IPS DF 6.9 (cell line): ENCODE measurements around the gene GLT6D1.

ENCODE experiments used
- DNase-seq: peaks from one replicate; pipeline ENCODE4 v3.0.0-alpha.2; 2013; ENCODE audit warnings: low read depth, low spot score
- H3K27ac ChIP-seq: one replicate; pipeline ENCODE4 v1.5.1; 2013; ENCODE audit warnings: low read length, control low read depth
- H3K27me3 ChIP-seq: 2 replicates; pipeline ENCODE4 v1.6.1; 2013; ENCODE audit warnings: mild to moderate bottlenecking, low read length; ENCODE audit not compliant: control insufficient read depth, insufficient read depth
- H3K36me3 ChIP-seq: 2 replicates; pipeline ENCODE4 v1.6.1; 2013; ENCODE audit warnings: low read length; ENCODE audit not compliant: control insufficient read depth, insufficient read depth
- H3K4me1 ChIP-seq: 2 replicates; pipeline ENCODE4 v1.6.1; 2013; ENCODE audit warnings: low read length; ENCODE audit not compliant: control insufficient read depth, insufficient read depth
- H3K4me3 ChIP-seq: 2 replicates; pipeline ENCODE4 v1.5.1; 2013; ENCODE audit warnings: mild to moderate bottlenecking, low read length
- H3K9me3 ChIP-seq: 2 replicates; pipeline ENCODE4 v1.6.1; 2013; ENCODE audit warnings: low read length, inconsistent platforms; ENCODE audit not compliant: control insufficient read depth, insufficient read depth
- WGBS: extraction: QIAGEN DNeasy Blood & Tissue Kit; methylation state at CpG from one replicate; pipeline ENCODE4 v1.1.7; 2013; ENCODE audit warnings: mixed read lengths, missing lambda C conversion rate; ENCODE audit not compliant: insufficient read length, insufficient coverage; 5-methylcytosine and 5-hydroxymethylcytosine counted together

GLT6D1 gene

GRCh38 chr9:135591506-135592330 is 47.6 kb downstream of the GLT6D1 start:
- Histone ChIP-seq H3K36me3 (no peaks in the 10 kb centered on the region), H3K4me1 (no peaks in the 10 kb centered on the region), H3K27me3 (no peaks in the 10 kb centered on the region), H3K4me3 (no peak overlapping the region), H3K9me3 (no peaks in the 10 kb centered on the region), H3K27ac (no peak overlapping the region)
- no CpG with 5 or more reads among the region's 22 CpGs for WGBS
- no peak for DNase-seq

- DNase-seq: no peak
- no CpG with 5 or more reads among the region's 25 CpGs for WGBS
- no peak overlapping the region for H3K27ac ChIP-seq
- H3K27me3 ChIP-seq: no peaks in the 10 kb centered on the region
- H3K36me3 ChIP-seq: no peaks in the 10 kb centered on the region
- H3K4me1 ChIP-seq: no peaks in the 10 kb centered on the region
- H3K4me3 ChIP-seq: no peak overlapping the region
- H3K9me3 ChIP-seq: no peaks in the 10 kb centered on the region
Measured at GRCh38 chr9:135590486-135591079, 48.8 kb downstream of the GLT6D1 start.

- no peak for DNase-seq
- Histone ChIP-seq H3K4me1 (no peaks in the 10 kb centered on the region), H3K27ac (no peak overlapping the region), H3K9me3 (no peaks in the 10 kb centered on the region), H3K27me3 (no peaks in the 10 kb centered on the region), H3K36me3 (no peaks in the 10 kb centered on the region), H3K4me3 (no peak overlapping the region)
- no CpG with 5 or more reads among the region's 15 CpGs for WGBS
Measured at GRCh38 chr9:135589596-135590485, 49.5 kb downstream of the GLT6D1 start.

GRCh38 chr9:135588886-135589595 is 50.3 kb downstream of the GLT6D1 start:
- WGBS: no CpG with 5 or more reads among the region's 20 CpGs
- H3K36me3 ChIP-seq: no peaks in the 10 kb centered on the region
- H3K4me3 ChIP-seq: no peak overlapping the region
- DNase-seq: no peak
- H3K27ac ChIP-seq: no peak overlapping the region
- no peaks in the 10 kb centered on the region for H3K4me1 ChIP-seq
- H3K27me3 ChIP-seq: no peaks in the 10 kb centered on the region
- H3K9me3 ChIP-seq: no peaks in the 10 kb centered on the region

GRCh38 chr9:135588371-135588770 is 51.0 kb downstream of the GLT6D1 start:
- Histone ChIP-seq H3K4me1 (no peaks in the 10 kb centered on the region), H3K4me3 (no peak overlapping the region), H3K27ac (no peak overlapping the region), H3K9me3 (no peaks in the 10 kb centered on the region), H3K27me3 (no peaks in the 10 kb centered on the region), H3K36me3 (no peaks in the 10 kb centered on the region)
- DNase-seq: no peak
- WGBS: no CpG with 5 or more reads among the region's 9 CpGs

- Histone ChIP-seq H3K27me3 (no peaks in the 10 kb centered on the region), H3K4me1 (no peaks in the 10 kb centered on the region), H3K27ac (no peak overlapping the region), H3K9me3 (no peaks in the 10 kb centered on the region), H3K36me3 (no peaks in the 10 kb centered on the region), H3K4me3 (no peak overlapping the region)
- no CpG with 5 or more reads among the region's 7 CpGs for WGBS
- no peak for DNase-seq
Measured at GRCh38 chr9:135587658-135588057, 51.7 kb downstream of the GLT6D1 start.

GRCh38 chr9:135586601-135587109 is 52.7 kb downstream of the GLT6D1 start:
- H3K4me1 ChIP-seq: no peaks in the 10 kb centered on the region
- no peak for DNase-seq
- H3K9me3 ChIP-seq: no peaks in the 10 kb centered on the region
- no peak overlapping the region for H3K27ac ChIP-seq
- no peak overlapping the region for H3K4me3 ChIP-seq
- no peaks in the 10 kb centered on the region for H3K36me3 ChIP-seq
- no CpG with 5 or more reads among the region's 15 CpGs for WGBS
- no peaks in the 10 kb centered on the region for H3K27me3 ChIP-seq

- WGBS: no CpG with 5 or more reads among the region's 16 CpGs
- Histone ChIP-seq H3K4me3 (no peak overlapping the region), H3K36me3 (no peaks in the 10 kb centered on the region), H3K4me1 (no peaks in the 10 kb centered on the region), H3K27me3 (no peaks in the 10 kb centered on the region), H3K27ac (no peak overlapping the region), H3K9me3 (no peaks in the 10 kb centered on the region)
- DNase-seq: no peak
Measured at GRCh38 chr9:135584934-135585333, 54.4 kb downstream of the GLT6D1 start.

- H3K4me3 ChIP-seq: no peak overlapping the region
- no peak for DNase-seq
- H3K27ac ChIP-seq: no peak overlapping the region
- H3K9me3 ChIP-seq: no peaks in the 10 kb centered on the region
- H3K4me1 ChIP-seq: no peaks in the 10 kb centered on the region
- no peaks in the 10 kb centered on the region for H3K27me3 ChIP-seq
- no CpG with 5 or more reads among the region's 5 CpGs for WGBS
- H3K36me3 ChIP-seq: no peaks in the 10 kb centered on the region
Measured at GRCh38 chr9:135584371-135584770, 55.0 kb downstream of the GLT6D1 start.

GRCh38 chr9:135583688-135584011 is 55.7 kb downstream of the GLT6D1 start:
- Histone ChIP-seq H3K27me3 (no peaks in the 10 kb centered on the region), H3K27ac (no peak overlapping the region)

More at GRCh38 chr9:135583688-135584011, 55.7 kb downstream of the GLT6D1 start:
- DNase-seq: no peak
- no peak overlapping the region for H3K4me3 ChIP-seq
- no peaks in the 10 kb centered on the region for H3K36me3 ChIP-seq
- H3K4me1 ChIP-seq: no peaks in the 10 kb centered on the region
- WGBS: no CpG with 5 or more reads among the region's 16 CpGs
- no peaks in the 10 kb centered on the region for H3K9me3 ChIP-seq
